Activated T-helper 2 cell treated with anti-CD3 and anti-CD28 coated beads, Interferon-gamma antibody, Interleukin-2, Interleukin-4, amounts not matched to agents 10 μg/mL and 5 μg/mL and 100 μg/mL, durations not matched to agents 14 hours and 24 hours and 36 hours (primary cell): ENCODE data around the gene GRK3. TPM values are rescaled to one million over a fixed set of nuclear protein-coding genes. Genes with fewer than 3 reads are reported as not detected.
"Not testable (repeated sequence)": the region's sequence is repeated elsewhere in the genome, so short reads cannot be mapped to it uniquely, and the experiment has no call there.

Experiments used
- DNase-seq: peaks from one replicate; pipeline ENCODE4 v3.0.0; 2021; ENCODE audit warnings: low spot score
- H3K27ac Mint-ChIP-seq: one replicate; pipeline ENCODE4 v1.8.0; 2021; ENCODE audit warnings: mixed read lengths
- H3K27me3 Mint-ChIP-seq: one replicate; pipeline ENCODE4 v1.8.0; 2021; ENCODE audit warnings: low read depth, mixed read lengths
- H3K36me3 Mint-ChIP-seq: one replicate; pipeline ENCODE4 v1.8.0; 2021; ENCODE audit warnings: low read depth, mixed read lengths
- H3K4me1 Mint-ChIP-seq: one replicate; pipeline ENCODE4 v1.8.0; 2021; ENCODE audit warnings: low read depth, mixed read lengths
- H3K4me3 Mint-ChIP-seq: one replicate; pipeline ENCODE4 v1.8.0; 2021; ENCODE audit warnings: low read depth, mild to moderate bottlenecking, moderate library complexity, mixed read lengths
- H3K9me3 Mint-ChIP-seq: one replicate; pipeline ENCODE4 v1.8.0; 2021; ENCODE audit warnings: mixed read lengths
- intact Hi-C: fragments of 100-400 bp; cut with micrococcal nuclease; formaldehyde crosslinking; loops from one replicate; pipeline ENCODE4 v1.15.1; 2023
- total RNA-seq: library from RNA; stranded (reverse); gene quantifications from 2 replicates; pipeline ENCODE4 v1.2.3, GENCODE V29; 2022

The GRK3 gene
- total RNA-seq, 1 donor from 2014 or later, result 60.2 TPM

- Mint-ChIP-seq H3K4me1 (peaks cover 75% of the 10 kb centered on the region), H3K27ac (peak overlapping the region; percentile 82), H3K4me3 (peak overlapping the region; percentile 99), H3K36me3 (peaks cover 56% of the 10 kb centered on the region)
- H3K27me3 Mint-ChIP-seq, DNase-seq, H3K9me3 Mint-ChIP-seq, intact Hi-C loops: not testable (repeated sequence)
Measured at GRCh38 chr22:25568066-25568465, 3.6 kb downstream of the GRK3 start.

- Mint-ChIP-seq H3K9me3 (peaks cover 3% of the 10 kb centered on the region), H3K27ac (no peak overlapping the region), H3K36me3 (peaks cover 63% of the 10 kb centered on the region), H3K27me3 (no peaks in the 10 kb centered on the region), H3K4me1 (peaks cover 73% of the 10 kb centered on the region), H3K4me3 (no peak overlapping the region)
- intact Hi-C loops, result no loop called here
- DNase-seq, result no peak
Measured at GRCh38 chr22:25569361-25569760, 4.9 kb downstream of the GRK3 start.

GRCh38 chr22:25569983-25570382, 5.5 kb downstream of the GRK3 start:
- intact Hi-C loops, result no loop called here
- Mint-ChIP-seq H3K36me3 (peaks cover 69% of the 10 kb centered on the region), H3K4me1 (peaks cover 78% of the 10 kb centered on the region), H3K27ac (no peak overlapping the region), H3K9me3 (peaks cover 3% of the 10 kb centered on the region), H3K4me3 (no peak overlapping the region), H3K27me3 (no peaks in the 10 kb centered on the region)
- no peak for DNase-seq

- H3K4me3 Mint-ChIP-seq, result no peak overlapping the region
Measured at GRCh38 chr22:25570486-25570885, 6.0 kb downstream of the GRK3 start.

GRCh38 chr22:25571969-25572707, 7.7 kb downstream of the GRK3 start:
- H3K9me3 Mint-ChIP-seq, H3K4me3 Mint-ChIP-seq, DNase-seq, H3K27me3 Mint-ChIP-seq: not testable (repeated sequence)
- H3K36me3 Mint-ChIP-seq, result peaks cover 63% of the 10 kb centered on the region
- H3K4me1 Mint-ChIP-seq, result peaks cover 67% of the 10 kb centered on the region
- intact Hi-C loops, result loop anchor here (2.0 kb wide), 2 partner anchors 51 to 131 kb away; no protein-coding TSS in a partner anchor
- peak overlapping the region; percentile 80 for H3K27ac Mint-ChIP-seq

More at GRCh38 chr22:25570486-25570885, 6.0 kb downstream of the GRK3 start:
- no peaks in the 10 kb centered on the region for H3K27me3 Mint-ChIP-seq
- H3K4me1 Mint-ChIP-seq, result peaks cover 81% of the 10 kb centered on the region
- peaks cover 3% of the 10 kb centered on the region for H3K9me3 Mint-ChIP-seq
- intact Hi-C loops, result no loop called here
- H3K27ac Mint-ChIP-seq, result no peak overlapping the region
- no peak for DNase-seq
- peaks cover 74% of the 10 kb centered on the region for H3K36me3 Mint-ChIP-seq

GRCh38 chr22:25572708-25573171, 8.3 kb downstream of the GRK3 start:
- Mint-ChIP-seq H3K27me3 (no peaks in the 10 kb centered on the region), H3K4me3 (no peak overlapping the region), H3K36me3 (peaks cover 60% of the 10 kb centered on the region), H3K4me1 (peaks cover 61% of the 10 kb centered on the region), H3K9me3 (peaks cover 3% of the 10 kb centered on the region), H3K27ac (peak overlapping the region; percentile 80)
- DNase-seq, result no peak
- intact Hi-C loops, result loop anchor here (2.0 kb wide), 2 partner anchors 50 to 130 kb away; no protein-coding TSS in a partner anchor

GRCh38 chr22:25573841-25574240, 9.4 kb downstream of the GRK3 start:
- Mint-ChIP-seq H3K4me3 (no peak overlapping the region), H3K27ac (no peak overlapping the region), H3K9me3 (peaks cover 3% of the 10 kb centered on the region), H3K4me1 (peaks cover 59% of the 10 kb centered on the region), H3K27me3 (no peaks in the 10 kb centered on the region), H3K36me3 (peaks cover 69% of the 10 kb centered on the region)
- intact Hi-C loops, result loop anchor here (2.0 kb wide), 2 partner anchors 49 to 129 kb away; no protein-coding TSS in a partner anchor
- no peak for DNase-seq

- H3K4me1 Mint-ChIP-seq, result peaks cover 52% of the 10 kb centered on the region
- H3K27me3 Mint-ChIP-seq, result no peaks in the 10 kb centered on the region
- no peak for DNase-seq
- H3K4me3 Mint-ChIP-seq, result no peak overlapping the region
- intact Hi-C loops, result no loop called here
- no peak overlapping the region for H3K27ac Mint-ChIP-seq
- peaks cover 67% of the 10 kb centered on the region for H3K36me3 Mint-ChIP-seq
- peaks cover 3% of the 10 kb centered on the region for H3K9me3 Mint-ChIP-seq
Measured at GRCh38 chr22:25574736-25575135, 10.3 kb downstream of the GRK3 start.

GRCh38 chr22:25575674-25576392, 11.4 kb downstream of the GRK3 start:
- H3K27me3 Mint-ChIP-seq, intact Hi-C loops, DNase-seq, H3K27ac Mint-ChIP-seq, H3K4me3 Mint-ChIP-seq, H3K9me3 Mint-ChIP-seq: not testable (repeated sequence)
- Mint-ChIP-seq H3K4me1 (peaks cover 49% of the 10 kb centered on the region), H3K36me3 (peaks cover 66% of the 10 kb centered on the region)

- H3K9me3 Mint-ChIP-seq, H3K4me3 Mint-ChIP-seq, H3K27me3 Mint-ChIP-seq, intact Hi-C loops, DNase-seq, H3K27ac Mint-ChIP-seq: not testable (repeated sequence)
- Mint-ChIP-seq H3K36me3 (peaks cover 30% of the 10 kb centered on the region), H3K4me1 (peaks cover 42% of the 10 kb centered on the region)
Measured at GRCh38 chr22:25581452-25581851, 17.0 kb downstream of the GRK3 start.

- H3K9me3 Mint-ChIP-seq, result peaks cover 5% of the 10 kb centered on the region
- peaks cover 35% of the 10 kb centered on the region for H3K36me3 Mint-ChIP-seq
- no peak for DNase-seq
- no peak overlapping the region for H3K27ac Mint-ChIP-seq
- intact Hi-C loops, result no loop called here
- H3K27me3 Mint-ChIP-seq, result no peaks in the 10 kb centered on the region
- H3K4me3 Mint-ChIP-seq, result no peak overlapping the region
- peaks cover 48% of the 10 kb centered on the region for H3K4me1 Mint-ChIP-seq
Measured at GRCh38 chr22:25582946-25583345, 18.5 kb downstream of the GRK3 start.

GRCh38 chr22:25584993-25585392, 20.5 kb downstream of the GRK3 start:
- intact Hi-C loops, H3K27ac Mint-ChIP-seq, H3K27me3 Mint-ChIP-seq, H3K4me3 Mint-ChIP-seq, DNase-seq: not testable (repeated sequence)
- Mint-ChIP-seq H3K4me1 (peaks cover 42% of the 10 kb centered on the region), H3K36me3 (peaks cover 30% of the 10 kb centered on the region), H3K9me3 (peaks cover 16% of the 10 kb centered on the region)

- H3K4me3 Mint-ChIP-seq, intact Hi-C loops: not testable (repeated sequence)
Measured at GRCh38 chr22:25589664-25590063, 25.2 kb downstream of the GRK3 start.

More at GRCh38 chr22:25589664-25590063, 25.2 kb downstream of the GRK3 start:
- DNase-seq, H3K27me3 Mint-ChIP-seq, H3K27ac Mint-ChIP-seq: not testable (repeated sequence)
- Mint-ChIP-seq H3K9me3 (peaks cover 42% of the 10 kb centered on the region), H3K36me3 (peaks cover 64% of the 10 kb centered on the region), H3K4me1 (peaks cover 20% of the 10 kb centered on the region)
